ENCODE data around the gene ARL3. TPM values are rescaled to one million over a fixed set of nuclear protein-coding genes. Genes with fewer than 3 reads are reported as not detected.

ARL3 gene
- total RNA-seq, 1 experiment from 2014 or later, result 16.5 TPM

DNA sequence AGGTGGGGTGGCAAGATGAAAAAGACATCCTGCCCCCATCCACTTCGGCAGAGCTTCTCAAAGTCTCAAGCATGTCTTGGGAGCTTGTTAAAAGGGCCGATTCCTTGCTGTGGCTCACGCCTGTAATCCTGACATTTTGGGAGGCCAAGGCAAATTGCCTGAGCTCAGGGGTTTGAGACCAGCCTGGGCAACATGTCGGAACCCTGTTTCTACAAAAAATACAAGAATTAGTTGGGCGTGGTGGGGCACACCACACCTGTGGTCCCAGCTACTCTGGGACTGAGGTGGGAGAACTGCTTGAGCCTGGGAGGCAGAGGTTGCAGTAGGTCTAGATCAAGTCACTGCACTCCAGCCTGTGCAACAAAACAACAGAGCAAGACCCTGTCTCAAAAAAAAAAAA lies 55.4 kb downstream of the ARL3 start:
- H3K79me2 ChIP-seq (ENCODE audit: insufficient read depth, low read length), result no peaks in the 10 kb centered on the region
- no peak overlapping the region for H3K4me2 ChIP-seq (ENCODE audit: insufficient read depth, insufficient read length, low read length)
- H4K5ac ChIP-seq (ENCODE audit: insufficient read length, low read depth, low read length), result no peak overlapping the region
- no peak overlapping the region for H2BK12ac ChIP-seq (ENCODE audit: insufficient read length, low read depth, low read length)
- no peaks in the 10 kb centered on the region for H3K23me2 ChIP-seq (ENCODE audit: insufficient read length, low read depth, low read length, poor library complexity, severe bottlenecking)
- H2AFZ ChIP-seq (ENCODE audit: low read length), result no peak overlapping the region
- H3K23ac ChIP-seq (ENCODE audit: insufficient read length, low read depth, low read length), result no peak overlapping the region
- no peaks in the 10 kb centered on the region for H3K27me3 Mint-ChIP-seq (ENCODE audit: low read depth)
- no peak overlapping the region for H3K27ac ChIP-seq (ENCODE audit: insufficient read length, low read depth, low read length)
- no peak overlapping the region for H2BK15ac ChIP-seq (ENCODE audit: low read depth, low read length)
- H2AK5ac ChIP-seq (ENCODE audit: insufficient read length, low read length), result no peak overlapping the region
- no peaks in the 10 kb centered on the region for H4K20me1 ChIP-seq (ENCODE audit: control insufficient read depth, insufficient read depth, insufficient read length)
- no peak overlapping the region for H3K14ac ChIP-seq (ENCODE audit: insufficient read depth, low read length)
- H3K4me1 ChIP-seq (ENCODE audit: insufficient read depth, low read length), result no peaks in the 10 kb centered on the region; the same call in 1 of the 2 replicates
- peak overlapping the region in 2 of 3 experiments; percentile 55 to 61; a peak in 2 of 7 replicates for H3K27ac Mint-ChIP-seq
- no peak overlapping the region for H3K9ac ChIP-seq (ENCODE audit: extremely low read depth, insufficient read length, low read length)
- H3K27me3 ChIP-seq (ENCODE audit: insufficient read depth, low read length), result no peaks in the 10 kb centered on the region
- no peak overlapping the region for H2BK5ac ChIP-seq (ENCODE audit: insufficient read length, low read length)
- H4K91ac ChIP-seq (ENCODE audit: insufficient read length, low read depth, low read length), result no peak overlapping the region
- no peak overlapping the region for H3K18ac ChIP-seq (ENCODE audit: insufficient read length, low read depth, low read length)
- TF ChIP-seq, protein P1, sequence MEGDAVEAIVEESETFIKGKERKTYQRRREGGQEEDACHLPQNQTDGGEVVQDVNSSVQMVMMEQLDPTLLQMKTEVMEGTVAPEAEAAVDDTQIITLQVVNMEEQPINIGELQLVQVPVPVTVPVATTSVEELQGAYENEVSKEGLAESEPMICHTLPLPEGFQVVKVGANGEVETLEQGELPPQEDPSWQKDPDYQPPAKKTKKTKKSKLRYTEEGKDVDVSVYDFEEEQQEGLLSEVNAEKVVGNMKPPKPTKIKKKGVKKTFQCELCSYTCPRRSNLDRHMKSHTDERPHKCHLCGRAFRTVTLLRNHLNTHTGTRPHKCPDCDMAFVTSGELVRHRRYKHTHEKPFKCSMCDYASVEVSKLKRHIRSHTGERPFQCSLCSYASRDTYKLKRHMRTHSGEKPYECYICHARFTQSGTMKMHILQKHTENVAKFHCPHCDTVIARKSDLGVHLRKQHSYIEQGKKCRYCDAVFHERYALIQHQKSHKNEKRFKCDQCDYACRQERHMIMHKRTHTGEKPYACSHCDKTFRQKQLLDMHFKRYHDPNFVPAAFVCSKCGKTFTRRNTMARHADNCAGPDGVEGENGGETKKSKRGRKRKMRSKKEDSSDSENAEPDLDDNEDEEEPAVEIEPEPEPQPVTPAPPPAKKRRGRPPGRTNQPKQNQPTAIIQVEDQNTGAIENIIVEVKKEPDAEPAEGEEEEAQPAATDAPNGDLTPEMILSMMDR (conservative IDR thresholded peaks at IDR 0.05), result no peak
- DNase-seq, result no peak
- no peaks in the 10 kb centered on the region for H3K79me1 ChIP-seq (ENCODE audit: insufficient read depth, low read depth, low read length, poor library complexity, severe bottlenecking)
- H3K4ac ChIP-seq (ENCODE audit: low read depth, low read length), result no peak overlapping the region
- no peak overlapping the region for H3K4me3 Mint-ChIP-seq
- no peak overlapping the region for H2BK120ac ChIP-seq (ENCODE audit: low read depth, low read length, poor library complexity, severe bottlenecking)
- H3K4me1 Mint-ChIP-seq, result peaks cover 0 to 20% of the 10 kb centered on the region in 2 experiments; a peak in 3 of 4 replicates
- no CpG with 5 or more reads among the region's 5 CpGs for WGBS (ENCODE audit: extremely low coverage, insufficient read length, low lambda C conversion rate)
- H2BK20ac ChIP-seq (ENCODE audit: low read depth, low read length, poor library complexity, severe bottlenecking), result no peak overlapping the region
- H4K8ac ChIP-seq (replicated peaks; ENCODE audit: insufficient read length, low read depth, low read length), result no peak overlapping the region
- H3K56ac ChIP-seq (ENCODE audit: insufficient read length, low read depth, low read length), result no peak overlapping the region
- no peak overlapping the region for H3T11ph ChIP-seq (ENCODE audit: low read length)
- H3K9me3 Mint-ChIP-seq, result no peaks in the 10 kb centered on the region
- H3K9me3 ChIP-seq (ENCODE audit: control insufficient read depth, low read depth, low read length), result no peaks in the 10 kb centered on the region
- H3K36me3 Mint-ChIP-seq (ENCODE audit: insufficient read depth in 1 of 3, low read depth in 3 of 3), result peaks cover 18 to 43% (median 38%) of the 10 kb centered on the region in 3 experiments
